ENCODE results near the gene SLC30A4. TPM values are rescaled to one million over a fixed set of nuclear protein-coding genes. Genes with fewer than 3 reads are reported as not detected.
"Not testable (repeated sequence)": the region's sequence is repeated elsewhere in the genome, so short reads cannot be mapped to it uniquely, and the experiment has no call there.

Gene SLC30A4
- total and polyA plus RNA-seq, 2 experiments from 2014 or later = 6.4 to 6.5 TPM

- no peaks in the 10 kb centered on the region for H4K20me1 ChIP-seq (ENCODE audit: insufficient read depth)
- peaks cover 6% of the 10 kb centered on the region; the same call in 1 of the 2 replicates for H3K27me3 ChIP-seq (replicated peaks; ENCODE audit: insufficient read depth)
- no peaks in the 10 kb centered on the region for H3K9me2 ChIP-seq (ENCODE audit: insufficient read depth)
- no peaks in the 10 kb centered on the region for H3K4me1 ChIP-seq (ENCODE audit: insufficient read depth)
- no peak for DNase-seq
- no peaks in the 10 kb centered on the region for H3K9me3 ChIP-seq (ENCODE audit: low read depth)
- no peak overlapping the region for H3K9ac ChIP-seq
- no peak overlapping the region for H3K27ac ChIP-seq
- no peaks in the 10 kb centered on the region for H3K79me2 ChIP-seq (ENCODE audit: insufficient read depth)
- TF ChIP-seq EZH2phosphoT487 (IDR thresholded peaks at IDR 0.05; ENCODE audit: insufficient read depth, low read depth) (no peak), EZH2 (IDR thresholded peaks at IDR 0.05; ENCODE audit: insufficient read depth, poor library complexity, severe bottlenecking) (no peak)
- no peak overlapping the region for H2AFZ ChIP-seq
- no peak overlapping the region for H3K4me3 ChIP-seq
- no peaks in the 10 kb centered on the region for H3K36me3 ChIP-seq (ENCODE audit: low read depth)
- H3K4me2 ChIP-seq (ENCODE audit: unreplicated experiment) = no peak overlapping the region
- no peaks in the 10 kb centered on the region for H3F3A ChIP-seq (ENCODE audit: insufficient read depth)
- 79 to 87% methylated on average over 1 of the region's 1 CpG for WGBS, 2 experiments (ENCODE audit: low coverage in 1 of 2, low lambda C conversion rate in 2 of 2, missing lambda C conversion rate in 2 of 2)
- in situ Hi-C loops (cut with MboI) = no loop called here
Observed at GRCh38 chr15:45534821-45535220, 12.3 kb upstream of the SLC30A4 start.

GRCh38 chr15:45532892-45533291 is 10.3 kb upstream of the SLC30A4 start:
- H4K20me1 ChIP-seq (ENCODE audit: insufficient read depth); H3K9ac ChIP-seq; H3K27me3 ChIP-seq (replicated peaks; ENCODE audit: insufficient read depth); H3K4me3 ChIP-seq; in situ Hi-C loops (cut with MboI); H3K79me2 ChIP-seq (ENCODE audit: insufficient read depth); H3K9me2 ChIP-seq (ENCODE audit: insufficient read depth); H3K4me1 ChIP-seq (ENCODE audit: insufficient read depth); H3K27ac ChIP-seq; H2AFZ ChIP-seq; H3K36me3 ChIP-seq (ENCODE audit: low read depth); H3F3A ChIP-seq (ENCODE audit: insufficient read depth); H3K9me3 ChIP-seq (ENCODE audit: low read depth); H3K4me2 ChIP-seq (ENCODE audit: unreplicated experiment): not testable (repeated sequence)
- peak; percentile 25 for DNase-seq
- 50 to 51% methylated on average over 3 of the region's 3 CpGs for WGBS, 2 experiments (ENCODE audit: low coverage in 1 of 2, low lambda C conversion rate in 2 of 2, missing lambda C conversion rate in 2 of 2)

- no peaks in the 10 kb centered on the region for H3K9me2 ChIP-seq (ENCODE audit: insufficient read depth)
- H3K79me2 ChIP-seq (ENCODE audit: insufficient read depth) = no peaks in the 10 kb centered on the region
- H3K27ac ChIP-seq = no peak overlapping the region
- no peak overlapping the region for H3K4me3 ChIP-seq
- H3K27me3 ChIP-seq (replicated peaks; ENCODE audit: insufficient read depth) = peaks cover 3% of the 10 kb centered on the region; the same call in 1 of the 2 replicates
- in situ Hi-C loops (cut with MboI) = no loop called here
- DNase-seq = no peak
- no peak overlapping the region for H3K4me2 ChIP-seq (ENCODE audit: unreplicated experiment)
- TF ChIP-seq EZH2phosphoT487 (IDR thresholded peaks at IDR 0.05; ENCODE audit: insufficient read depth, low read depth) (no peak), EZH2 (IDR thresholded peaks at IDR 0.05; ENCODE audit: insufficient read depth, poor library complexity, severe bottlenecking) (no peak)
- no peaks in the 10 kb centered on the region for H3K4me1 ChIP-seq (ENCODE audit: insufficient read depth)
- H3K36me3 ChIP-seq (ENCODE audit: low read depth) = no peaks in the 10 kb centered on the region
- no peaks in the 10 kb centered on the region for H3F3A ChIP-seq (ENCODE audit: insufficient read depth)
- no peak overlapping the region for H2AFZ ChIP-seq
- H3K9me3 ChIP-seq (ENCODE audit: low read depth) = no peaks in the 10 kb centered on the region
- H3K9ac ChIP-seq = no peak overlapping the region
- WGBS, 2 experiments (ENCODE audit: low coverage in 1 of 2, low lambda C conversion rate in 2 of 2, missing lambda C conversion rate in 2 of 2) = 66 to 72% methylated on average over 3 of the region's 3 CpGs
- no peaks in the 10 kb centered on the region for H4K20me1 ChIP-seq (ENCODE audit: insufficient read depth)
Observed at GRCh38 chr15:45529613-45530012, 7.1 kb upstream of the SLC30A4 start.

- TF ChIP-seq EZH2phosphoT487 (IDR thresholded peaks at IDR 0.05; ENCODE audit: insufficient read depth, low read depth) = no peak
- no peak for TF ChIP-seq EZH2 (IDR thresholded peaks at IDR 0.05; ENCODE audit: insufficient read depth, poor library complexity, severe bottlenecking)
- H3F3A ChIP-seq (ENCODE audit: insufficient read depth) = peaks cover 9% of the 10 kb centered on the region; the same call in 1 of the 2 replicates
Observed at GRCh38 chr15:45527086-45527485, 4.5 kb upstream of the SLC30A4 start.

GRCh38 chr15:45523166-45523460 is 558 bp upstream of the SLC30A4 start:
- Histone ChIP-seq H3F3A (ENCODE audit: insufficient read depth) (peaks cover 9% of the 10 kb centered on the region; the same call in 1 of the 2 replicates), H4K20me1 (ENCODE audit: insufficient read depth) (no peaks in the 10 kb centered on the region), H3K36me3 (ENCODE audit: low read depth) (no peaks in the 10 kb centered on the region), H3K9ac (peak overlapping the region; percentile 69), H3K4me1 (ENCODE audit: insufficient read depth) (peaks cover 8% of the 10 kb centered on the region), H3K9me3 (ENCODE audit: low read depth) (no peaks in the 10 kb centered on the region), H3K4me3 (peak overlapping the region; percentile 84), H3K4me2 (ENCODE audit: unreplicated experiment) (peak overlapping the region; percentile 87), H2AFZ (peak overlapping the region; percentile 91), H3K27ac (no peak overlapping the region), H3K27me3 (replicated peaks; ENCODE audit: insufficient read depth) (no peaks in the 10 kb centered on the region), H3K79me2 (ENCODE audit: insufficient read depth) (no peaks in the 10 kb centered on the region), H3K9me2 (ENCODE audit: insufficient read depth) (no peaks in the 10 kb centered on the region)
- in situ Hi-C loops (cut with MboI) = no loop called here
- peak; percentile 60 for DNase-seq
- 26 to 30% methylated on average over 7 of the region's 7 CpGs for WGBS, 2 experiments (ENCODE audit: low coverage in 1 of 2, low lambda C conversion rate in 2 of 2, missing lambda C conversion rate in 2 of 2)
- no peak for TF ChIP-seq EZH2 (IDR thresholded peaks at IDR 0.05; ENCODE audit: insufficient read depth, poor library complexity, severe bottlenecking)
- TF ChIP-seq EZH2phosphoT487 (IDR thresholded peaks at IDR 0.05; ENCODE audit: insufficient read depth, low read depth) = no peak

More at GRCh38 chr15:45527086-45527485, 4.5 kb upstream of the SLC30A4 start:
- no peak overlapping the region for H3K27ac ChIP-seq
- no peaks in the 10 kb centered on the region for H3K36me3 ChIP-seq (ENCODE audit: low read depth)
- no peaks in the 10 kb centered on the region for H3K9me3 ChIP-seq (ENCODE audit: low read depth)
- H3K9ac ChIP-seq = no peak overlapping the region
- no peak overlapping the region for H3K4me3 ChIP-seq
- in situ Hi-C loops (cut with MboI) = no loop called here
- H2AFZ ChIP-seq = no peak overlapping the region
- no peaks in the 10 kb centered on the region for H3K4me1 ChIP-seq (ENCODE audit: insufficient read depth)
- no peaks in the 10 kb centered on the region; the same call in 1 of the 2 replicates for H3K27me3 ChIP-seq (replicated peaks; ENCODE audit: insufficient read depth)
- WGBS, 2 experiments (ENCODE audit: low coverage in 1 of 2, low lambda C conversion rate in 2 of 2, missing lambda C conversion rate in 2 of 2) = 77 to 81% methylated on average over 8 of the region's 8 CpGs
- H3K4me2 ChIP-seq (ENCODE audit: unreplicated experiment) = no peak overlapping the region
- no peaks in the 10 kb centered on the region for H3K9me2 ChIP-seq (ENCODE audit: insufficient read depth)
- no peak for DNase-seq
- H4K20me1 ChIP-seq (ENCODE audit: insufficient read depth) = no peaks in the 10 kb centered on the region
- H3K79me2 ChIP-seq (ENCODE audit: insufficient read depth) = no peaks in the 10 kb centered on the region
